ENCODE results near the gene ADAT3. TPM values are rescaled to one million over a fixed set of nuclear protein-coding genes. Genes with fewer than 3 reads are reported as not detected.

The ADAT3 gene
- total RNA-seq, 5 donors from 2014 or later (not counting 1 experiment from before 2014, with no cell fraction given): 6.0 to 16.1 (median 7.7) TPM

DNA sequence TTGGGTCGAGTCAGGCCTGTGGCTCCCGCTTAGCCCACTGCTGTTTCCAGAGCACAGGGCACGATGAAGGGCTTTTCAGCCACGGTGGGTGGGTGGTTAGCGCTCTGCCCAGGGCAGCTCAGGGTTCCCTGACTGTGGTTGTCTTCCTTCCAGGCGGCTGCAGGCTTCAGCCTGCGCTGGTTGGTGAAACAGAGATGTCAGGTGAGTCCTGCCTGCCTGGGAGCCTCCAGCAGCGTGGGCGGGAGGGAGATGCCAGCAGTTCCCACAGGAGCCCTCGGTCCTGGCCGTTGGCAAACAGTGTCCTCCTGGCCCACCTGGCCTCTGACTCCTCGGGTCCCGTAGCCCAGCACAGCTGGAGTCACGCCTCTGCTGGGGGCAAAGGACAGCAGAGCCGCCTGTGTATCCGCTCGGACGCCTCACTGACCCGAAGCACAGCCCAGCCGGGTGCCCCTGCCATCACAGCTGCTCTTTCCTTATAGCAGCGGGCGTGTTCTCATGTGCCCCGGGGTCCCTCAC is 9.7 kb downstream of the ADAT3 start:
- Histone ChIP-seq H3K27ac (ENCODE audit: low read length) (no peak overlapping the region), H3K9me3 (no peaks in the 10 kb centered on the region), H3K36me3 (ENCODE audit: control insufficient read depth in 2 of 2, extremely low read depth in 1 of 2, insufficient read depth in 1 of 2, low read length in 1 of 2) (peaks cover 16 to 27% of the 10 kb centered on the region in 2 donors), H3K4me3 (ENCODE audit: control insufficient read depth in 1 of 2, extremely low read depth in 1 of 2, low read length in 1 of 2) (no peak overlapping the region), H3K4me1 (ENCODE audit: control insufficient read depth in 1 of 2, extremely low read depth in 1 of 2, insufficient read depth in 2 of 2, low read length in 2 of 2) (peaks cover 0 to 16% of the 10 kb centered on the region in 2 experiments), H3K27me3 (replicated peaks in 1 of 2; ENCODE audit: control insufficient read depth in 2 of 2, extremely low read depth in 1 of 2, insufficient read depth in 2 of 2, low read length in 1 of 2) (no peaks in the 10 kb centered on the region)
- ATAC-seq (replicated peaks in 1 of 4) (no peak), DNase-seq (no peak)
- Mint-ChIP-seq H3K27me3 (no peaks in the 10 kb centered on the region), H3K36me3 (no peaks in the 10 kb centered on the region), H3K27ac (peak overlapping the region in 1 of 2 donors; percentile 6), H3K9me3 (no peaks in the 10 kb centered on the region), H3K4me1 (peaks cover 7 to 23% (median 7%) of the 10 kb centered on the region in 3 donors), H3K4me3 (no peak overlapping the region)
- POLR2A ChIA-PET: no interaction called here
- CTCF ChIA-PET: no interaction called here
- 92% methylated on average over 20 of the region's 23 CpGs for WGBS (ENCODE audit: insufficient coverage)

DNA sequence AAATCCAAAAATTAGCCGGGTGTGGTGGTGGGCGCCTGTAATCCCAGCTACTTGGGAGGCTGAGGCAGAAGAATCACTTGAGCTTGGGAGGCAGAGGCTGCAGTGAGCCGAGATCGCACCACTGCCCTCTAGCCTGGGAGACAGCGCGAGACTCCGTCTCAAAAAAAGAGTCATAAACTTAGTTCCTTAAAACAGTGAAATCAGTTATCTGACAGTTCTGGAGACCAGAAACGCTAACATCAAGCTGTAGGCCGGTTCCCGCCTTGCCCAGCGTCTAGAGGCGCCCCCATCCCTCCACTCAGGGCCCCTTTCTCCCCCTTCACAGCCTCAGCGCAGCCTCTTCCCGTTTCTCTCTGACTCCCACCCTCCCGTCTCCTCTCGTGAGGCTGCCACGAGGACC is 11.9 kb downstream of the ADAT3 start:
- Histone ChIP-seq H3K9me3 (no peaks in the 10 kb centered on the region), H3K27ac (ENCODE audit: low read length) (no peak overlapping the region), H3K4me1 (ENCODE audit: control insufficient read depth in 1 of 2, extremely low read depth in 1 of 2, insufficient read depth in 2 of 2, low read length in 2 of 2) (peaks cover 0 to 15% of the 10 kb centered on the region in 2 experiments), H3K4me3 (ENCODE audit: control insufficient read depth in 1 of 2, extremely low read depth in 1 of 2, low read length in 1 of 2) (no peak overlapping the region), H3K36me3 (ENCODE audit: control insufficient read depth in 2 of 2, extremely low read depth in 1 of 2, insufficient read depth in 1 of 2, low read length in 1 of 2) (peaks cover 21 to 35% of the 10 kb centered on the region in 2 donors), H3K27me3 (replicated peaks in 1 of 2; ENCODE audit: control insufficient read depth in 2 of 2, extremely low read depth in 1 of 2, insufficient read depth in 2 of 2, low read length in 1 of 2) (no peaks in the 10 kb centered on the region)
- Mint-ChIP-seq H3K4me1 (peaks cover 0 to 14% (median 2%) of the 10 kb centered on the region in 3 donors), H3K9me3 (no peaks in the 10 kb centered on the region), H3K27me3 (no peaks in the 10 kb centered on the region), H3K36me3 (peaks cover 4% of the 10 kb centered on the region), H3K27ac (no peak overlapping the region), H3K4me3 (no peak overlapping the region)
- ChIA-PET POLR2A (no interaction called here), CTCF (no interaction called here)
- WGBS (ENCODE audit: insufficient coverage): 89% methylated on average over 16 of the region's 17 CpGs
- DNase-seq (no peak), ATAC-seq (replicated peaks in 1 of 4) (no peak)

DNA sequence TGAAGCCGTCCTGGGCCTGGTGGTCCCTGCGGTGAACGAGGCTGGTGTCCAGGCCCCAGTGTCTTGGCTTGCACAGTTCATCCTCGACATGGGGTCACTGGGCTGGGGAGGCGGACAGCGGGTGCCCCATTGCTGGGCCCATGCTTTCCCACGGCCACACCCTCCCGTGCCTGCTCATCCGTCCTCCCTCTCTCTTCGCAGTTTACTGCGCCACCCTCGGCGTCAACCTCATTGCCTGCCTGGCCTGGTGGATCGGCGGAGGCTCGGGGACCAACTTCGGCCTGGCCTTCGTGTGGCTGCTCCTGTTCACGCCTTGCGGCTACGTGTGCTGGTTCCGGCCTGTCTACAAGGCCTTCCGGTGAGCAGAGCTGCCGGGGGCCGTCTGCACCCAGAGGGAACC is 12.7 kb downstream of the ADAT3 start:
- H3K27me3 ChIP-seq (replicated peaks in 1 of 2; ENCODE audit: control insufficient read depth in 2 of 2, extremely low read depth in 1 of 2, insufficient read depth in 2 of 2, low read length in 1 of 2): no peaks in the 10 kb centered on the region
- H3K36me3 ChIP-seq (ENCODE audit: control insufficient read depth in 2 of 2, extremely low read depth in 1 of 2, insufficient read depth in 1 of 2, low read length in 1 of 2): peaks cover 21 to 31% of the 10 kb centered on the region in 2 donors
- DNase-seq (no peak), ATAC-seq (replicated peaks in 1 of 4) (peak in 1 of 4 experiments; percentile 17)
- H3K9me3 Mint-ChIP-seq: no peaks in the 10 kb centered on the region
- CTCF ChIA-PET: no interaction called here
- whole genome bisulfite sequencing (ENCODE audit: insufficient coverage): 95% methylated on average over 25 of the region's 25 CpGs
- H3K27ac ChIP-seq (ENCODE audit: low read length): no peak overlapping the region
- peaks cover 0 to 17% (median 2%) of the 10 kb centered on the region in 3 donors for H3K4me1 Mint-ChIP-seq
- H3K9me3 ChIP-seq: no peaks in the 10 kb centered on the region
- H3K36me3 Mint-ChIP-seq: peaks cover 4% of the 10 kb centered on the region
- no peak overlapping the region for H3K27ac Mint-ChIP-seq
- peaks cover 0 to 21% of the 10 kb centered on the region in 2 experiments for H3K4me1 ChIP-seq (ENCODE audit: control insufficient read depth in 1 of 2, extremely low read depth in 1 of 2, insufficient read depth in 2 of 2, low read length in 2 of 2)
- no peak overlapping the region for H3K4me3 ChIP-seq (ENCODE audit: control insufficient read depth in 1 of 2, extremely low read depth in 1 of 2, low read length in 1 of 2)
- no peak overlapping the region for H3K4me3 Mint-ChIP-seq
- no peaks in the 10 kb centered on the region for H3K27me3 Mint-ChIP-seq
- POLR2A ChIA-PET: no interaction called here

DNA sequence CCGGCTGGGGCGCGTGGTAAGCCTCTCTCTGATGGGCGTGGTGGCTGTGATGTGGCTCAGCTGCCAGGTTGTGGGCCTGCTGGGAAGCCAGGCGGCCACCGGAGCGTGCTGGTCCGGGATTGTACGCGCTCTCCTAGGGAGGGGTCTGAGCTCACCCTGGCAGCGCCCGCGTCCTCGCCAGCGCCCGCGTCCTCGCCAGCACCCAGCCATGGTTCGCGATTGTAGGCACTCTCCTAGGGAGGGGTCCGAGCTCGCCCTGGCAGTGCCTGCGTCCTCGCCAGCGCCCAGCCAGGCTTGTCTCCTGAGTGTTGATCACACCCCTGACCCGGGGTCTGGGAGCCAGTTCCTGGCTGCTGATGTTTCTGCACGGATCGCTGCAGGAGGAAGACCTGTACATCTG is 13.8 kb downstream of the ADAT3 start:
- DNase-seq (no peak), ATAC-seq (replicated peaks in 1 of 4) (no peak)
- H3K36me3 ChIP-seq (ENCODE audit: control insufficient read depth in 2 of 2, extremely low read depth in 1 of 2, insufficient read depth in 1 of 2, low read length in 1 of 2): peaks cover 18 to 23% of the 10 kb centered on the region in 2 donors
- H3K27ac ChIP-seq (ENCODE audit: low read length): no peak overlapping the region
- Mint-ChIP-seq H3K9me3 (no peaks in the 10 kb centered on the region), H3K27ac (no peak overlapping the region), H3K4me3 (no peak overlapping the region), H3K4me1 (peaks cover 0 to 17% (median 3%) of the 10 kb centered on the region in 3 donors), H3K36me3 (peaks cover 4% of the 10 kb centered on the region), H3K27me3 (no peaks in the 10 kb centered on the region)
- H3K9me3 ChIP-seq: no peaks in the 10 kb centered on the region
- CTCF ChIA-PET: no interaction called here
- 99% methylated on average over 24 of the region's 28 CpGs for WGBS (ENCODE audit: insufficient coverage)
- peaks cover 0 to 24% of the 10 kb centered on the region in 2 experiments for H3K4me1 ChIP-seq (ENCODE audit: control insufficient read depth in 1 of 2, extremely low read depth in 1 of 2, insufficient read depth in 2 of 2, low read length in 2 of 2)
- H3K27me3 ChIP-seq (replicated peaks in 1 of 2; ENCODE audit: control insufficient read depth in 2 of 2, extremely low read depth in 1 of 2, insufficient read depth in 2 of 2, low read length in 1 of 2): no peaks in the 10 kb centered on the region
- POLR2A ChIA-PET: no interaction called here
- no peak overlapping the region for H3K4me3 ChIP-seq (ENCODE audit: control insufficient read depth in 1 of 2, extremely low read depth in 1 of 2, low read length in 1 of 2)

DNA sequence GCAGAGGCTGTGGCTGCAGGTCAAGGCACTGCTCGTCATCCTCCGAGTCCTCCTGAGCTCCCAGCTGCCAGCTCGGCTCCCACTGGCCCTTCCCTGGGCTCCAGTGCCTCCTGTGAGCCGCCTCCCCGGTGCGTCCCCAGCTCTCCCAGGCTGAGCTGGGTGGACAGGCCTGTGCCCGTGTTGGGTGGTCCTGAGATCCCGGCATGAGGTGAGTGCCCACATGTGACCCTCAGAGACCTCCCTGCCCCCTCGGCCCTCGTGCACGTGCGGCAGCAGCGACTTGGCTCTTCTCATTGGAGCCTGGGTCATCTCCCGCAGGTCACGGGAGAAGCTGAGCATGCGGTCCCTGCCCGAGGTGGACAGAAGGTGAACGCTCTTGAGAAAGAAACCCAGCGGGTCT is 15.4 kb downstream of the ADAT3 start:
- ATAC-seq (replicated peaks in 1 of 4) (no peak), DNase-seq (no peak)
- Histone ChIP-seq H3K27me3 (replicated peaks in 1 of 2; ENCODE audit: control insufficient read depth in 2 of 2, extremely low read depth in 1 of 2, insufficient read depth in 2 of 2, low read length in 1 of 2) (no peaks in the 10 kb centered on the region), H3K27ac (ENCODE audit: low read length) (no peak overlapping the region), H3K4me1 (ENCODE audit: control insufficient read depth in 1 of 2, extremely low read depth in 1 of 2, insufficient read depth in 2 of 2, low read length in 2 of 2) (peaks cover 0 to 32% of the 10 kb centered on the region in 2 experiments), H3K36me3 (ENCODE audit: control insufficient read depth in 2 of 2, extremely low read depth in 1 of 2, insufficient read depth in 1 of 2, low read length in 1 of 2) (peaks cover 15 to 26% of the 10 kb centered on the region in 2 donors), H3K9me3 (no peaks in the 10 kb centered on the region), H3K4me3 (ENCODE audit: control insufficient read depth in 1 of 2, extremely low read depth in 1 of 2, low read length in 1 of 2) (no peak overlapping the region)
- no peak overlapping the region for H3K4me3 Mint-ChIP-seq
- 97% methylated on average over 18 of the region's 19 CpGs for WGBS (ENCODE audit: insufficient coverage)
- no peak overlapping the region for H3K27ac Mint-ChIP-seq
- peaks cover 4% of the 10 kb centered on the region for H3K36me3 Mint-ChIP-seq
- POLR2A ChIA-PET: interaction anchor here in 1 of 2 donors (0.6 kb wide), 1 partner anchor 85 kb away, joined by 3 read pairs; no protein-coding TSS in a partner anchor
- peaks cover 0 to 14% (median 3%) of the 10 kb centered on the region in 3 donors for H3K4me1 Mint-ChIP-seq
- CTCF ChIA-PET: no interaction called here
- H3K27me3 Mint-ChIP-seq: no peaks in the 10 kb centered on the region
- H3K9me3 Mint-ChIP-seq: no peaks in the 10 kb centered on the region

DNA sequence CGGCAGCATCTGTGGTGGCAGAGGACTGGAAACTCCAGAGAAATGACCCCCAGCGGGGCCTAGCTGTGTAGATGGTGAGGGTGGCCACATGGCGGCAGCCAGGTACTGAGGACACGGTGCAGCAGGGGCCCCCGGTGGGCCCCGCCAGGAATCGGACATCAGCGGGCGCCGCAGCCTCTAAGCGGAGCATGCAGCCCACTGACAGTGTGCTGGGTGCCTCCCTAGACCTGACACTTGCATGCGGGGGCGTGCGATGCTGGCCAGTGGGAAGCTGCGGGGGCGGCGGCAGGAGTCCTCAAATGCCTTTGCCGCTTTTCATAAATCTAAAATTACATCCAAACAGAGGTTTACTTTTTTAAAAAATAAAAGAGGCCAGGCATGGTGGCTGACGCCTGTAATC is 16.1 kb downstream of the ADAT3 start:
- Histone ChIP-seq H3K4me1 (ENCODE audit: control insufficient read depth in 1 of 2, extremely low read depth in 1 of 2, insufficient read depth in 2 of 2, low read length in 2 of 2) (peaks cover 0 to 34% of the 10 kb centered on the region in 2 experiments), H3K27ac (ENCODE audit: low read length) (no peak overlapping the region), H3K4me3 (ENCODE audit: control insufficient read depth in 1 of 2, extremely low read depth in 1 of 2, low read length in 1 of 2) (no peak overlapping the region), H3K27me3 (replicated peaks in 1 of 2; ENCODE audit: control insufficient read depth in 2 of 2, extremely low read depth in 1 of 2, insufficient read depth in 2 of 2, low read length in 1 of 2) (no peaks in the 10 kb centered on the region), H3K9me3 (no peaks in the 10 kb centered on the region), H3K36me3 (ENCODE audit: control insufficient read depth in 2 of 2, extremely low read depth in 1 of 2, insufficient read depth in 1 of 2, low read length in 1 of 2) (peaks cover 15 to 26% of the 10 kb centered on the region in 2 donors)
- DNase-seq: no peak
- Mint-ChIP-seq H3K4me1 (peaks cover 0 to 14% (median 3%) of the 10 kb centered on the region in 3 donors), H3K36me3 (peaks cover 4% of the 10 kb centered on the region), H3K27ac (peak overlapping the region in 1 of 2 donors; percentile 44), H3K4me3 (no peak overlapping the region), H3K27me3 (no peaks in the 10 kb centered on the region), H3K9me3 (no peaks in the 10 kb centered on the region)
- CTCF ChIA-PET: no interaction called here
- WGBS (ENCODE audit: insufficient coverage): 95% methylated on average over 14 of the region's 19 CpGs
- POLR2A ChIA-PET: no interaction called here
- no peak for ATAC-seq (replicated peaks in 1 of 4)

Measured in T-cell (primary cell).